Measurements from ENCODE around the gene SAMD9. TPM values are rescaled to one million over a fixed set of nuclear protein-coding genes. Genes with fewer than 3 reads are reported as not detected.

Gene SAMD9
- total and polyA plus RNA-seq, 10 donors: 7.0 to 44.8 (median 30.9) TPM

GRCh38 chr7:93161181-93161762 lies 43.5 kb upstream of the SAMD9 start:
- Histone ChIP-seq H3K27me3 (replicated peaks in 1 of 7) (no peaks in the 10 kb centered on the region), H3K36me3 (no peaks in the 10 kb centered on the region), H3K27ac (no peak overlapping the region), H3K9me3 (peaks cover 0 to 16% (median 9%) of the 10 kb centered on the region in 8 donors), H3K4me3 (no peak overlapping the region), H3K4me1 (peaks cover 0 to 13% (median 3%) of the 10 kb centered on the region in 6 donors)
- WGBS, 5 donors: 76 to 86% (median 84%) methylated on average over 3 of the region's 3 CpGs
- intact Hi-C loops (cut with DNase I; ENCODE audit: low total_unique reads): no loop called here
- DNase-seq: no peak
- TF ChIP-seq POLR2A (IDR thresholded peaks at IDR 0.05): no peak
- TF ChIP-seq CTCF (IDR thresholded peaks at IDR 0.05 in 8 of 11, conservative IDR thresholded peaks at IDR 0.05 in 3 of 11): no peak
- TF ChIP-seq POLR2AphosphoS5 (IDR thresholded peaks at IDR 0.05): no peak

GRCh38 chr7:93160410-93160809 lies 42.6 kb upstream of the SAMD9 start:
- intact Hi-C loops (cut with DNase I; ENCODE audit: low total_unique reads): no loop called here

GRCh38 chr7:93159490-93159889 lies 41.7 kb upstream of the SAMD9 start:
- DNase-seq: no peak
- Histone ChIP-seq H3K27me3 (replicated peaks in 1 of 7) (no peaks in the 10 kb centered on the region), H3K4me3 (no peak overlapping the region), H3K36me3 (no peaks in the 10 kb centered on the region), H3K27ac (no peak overlapping the region), H3K9me3 (peaks cover 0 to 16% (median 9%) of the 10 kb centered on the region in 8 donors), H3K4me1 (no peaks in the 10 kb centered on the region)
- intact Hi-C loops (cut with DNase I; ENCODE audit: low total_unique reads): no loop called here
- TF ChIP-seq POLR2A (IDR thresholded peaks at IDR 0.05) (no peak), POLR2AphosphoS5 (IDR thresholded peaks at IDR 0.05) (no peak), CTCF (IDR thresholded peaks at IDR 0.05 in 8 of 11, conservative IDR thresholded peaks at IDR 0.05 in 3 of 11) (no peak)
- WGBS, 5 donors: 51 to 77% (median 67%) methylated on average over 3 of the region's 3 CpGs

More at GRCh38 chr7:93160410-93160809, 42.6 kb upstream of the SAMD9 start:
- Histone ChIP-seq H3K9me3 (peaks cover 0 to 16% (median 9%) of the 10 kb centered on the region in 8 donors), H3K4me3 (no peak overlapping the region), H3K27ac (no peak overlapping the region), H3K27me3 (replicated peaks in 1 of 7) (no peaks in the 10 kb centered on the region), H3K36me3 (no peaks in the 10 kb centered on the region), H3K4me1 (peaks cover 0 to 5% (median 0%) of the 10 kb centered on the region in 6 donors)
- no peak for DNase-seq
- 44 to 89% (median 79%) methylated on average over 1 of the region's 1 CpG for WGBS, 5 donors
- TF ChIP-seq POLR2A (IDR thresholded peaks at IDR 0.05) (no peak), CTCF (IDR thresholded peaks at IDR 0.05 in 8 of 11, conservative IDR thresholded peaks at IDR 0.05 in 3 of 11) (no peak), POLR2AphosphoS5 (IDR thresholded peaks at IDR 0.05) (no peak)

GRCh38 chr7:93156884-93157283 lies 39.1 kb upstream of the SAMD9 start:
- H3K27me3 ChIP-seq (replicated peaks in 1 of 7): no peaks in the 10 kb centered on the region
- WGBS, 5 donors: 48 to 74% (median 70%) methylated on average over 1 of the region's 1 CpG
- no peak overlapping the region for H3K4me3 ChIP-seq
- DNase-seq: no peak
- no peaks in the 10 kb centered on the region for H3K36me3 ChIP-seq
- H3K4me1 ChIP-seq: no peaks in the 10 kb centered on the region
- intact Hi-C loops (cut with DNase I; ENCODE audit: low total_unique reads): no loop called here
- H3K27ac ChIP-seq: no peak overlapping the region
- H3K9me3 ChIP-seq: peaks cover 0 to 9% (median 3%) of the 10 kb centered on the region in 8 donors
- no peak for TF ChIP-seq POLR2A (IDR thresholded peaks at IDR 0.05)
- no peak for TF ChIP-seq POLR2AphosphoS5 (IDR thresholded peaks at IDR 0.05)
- no peak for TF ChIP-seq CTCF (IDR thresholded peaks at IDR 0.05 in 8 of 11, conservative IDR thresholded peaks at IDR 0.05 in 3 of 11)

Data from spleen (tissue), 11 donors.